GM23248 (cell line): ENCODE data around the gene SLC7A9.
"Not testable (repeated sequence)": the region's sequence is repeated elsewhere in the genome, so short reads cannot be mapped to it uniquely, and the experiment has no call there.

ENCODE experiments used
- EZH2 ChIP-seq: fragments of 200-600 bp; sonication (generic); IDR thresholded peaks from 2 replicates; pipeline ENCODE4 v1.6.1; 2018; ENCODE audit warnings: antibody characterized with exemption, mild to moderate bottlenecking; ENCODE audit not compliant: insufficient read depth, poor library complexity, severe bottlenecking
- EZH2phosphoT487 ChIP-seq: fragments of 200-600 bp; sonication (generic); IDR thresholded peaks from 2 replicates; pipeline ENCODE4 v1.6.1; 2018; ENCODE audit warnings: antibody characterized with exemption, moderate library complexity, mild to moderate bottlenecking, low read depth; ENCODE audit not compliant: insufficient read depth

DNA sequence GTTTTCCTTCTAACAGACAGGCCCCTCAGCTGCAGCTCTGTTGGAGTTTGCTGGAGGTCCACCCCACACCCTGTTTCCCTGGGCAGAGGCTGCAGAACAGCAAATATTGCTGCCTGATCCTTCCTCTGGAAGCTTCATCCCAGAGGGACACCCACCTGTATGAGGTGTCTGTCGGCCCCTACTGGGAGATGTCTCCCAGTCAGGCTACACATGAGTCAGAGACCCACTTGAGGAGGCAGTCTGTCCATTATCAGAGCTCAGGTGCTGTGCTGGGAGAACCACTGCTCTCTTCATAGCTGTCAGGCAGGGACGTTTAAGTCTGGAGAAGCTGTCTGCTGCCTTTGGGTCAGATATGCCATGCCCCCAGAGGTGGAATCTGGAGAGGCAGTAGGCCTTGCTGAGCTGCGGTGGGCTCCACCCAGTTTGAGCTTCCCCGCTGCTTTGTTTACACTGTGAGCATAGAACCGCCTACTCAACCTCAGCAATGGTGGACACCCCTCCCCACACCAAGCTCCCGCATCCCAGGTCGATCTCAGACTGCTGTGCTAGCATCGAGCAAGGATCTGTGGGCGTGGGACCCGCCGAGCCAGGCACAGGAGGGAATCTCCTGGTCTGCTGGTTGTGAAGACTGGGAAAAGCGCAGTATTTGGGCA lies 82.3 kb downstream of the SLC7A9 start:
- TF ChIP-seq EZH2, EZH2phosphoT487: not testable (repeated sequence)
